HG03097 (cell line): ENCODE data around the gene LRRC8D.

Experiments
- ATAC-seq: cut with Tn5 transposase; IDR thresholded peaks from one replicate; pipeline ENCODE4 v1.9.1; 2021; ENCODE audit not compliant: unreplicated experiment, low FRiP score

The LRRC8D gene

DNA sequence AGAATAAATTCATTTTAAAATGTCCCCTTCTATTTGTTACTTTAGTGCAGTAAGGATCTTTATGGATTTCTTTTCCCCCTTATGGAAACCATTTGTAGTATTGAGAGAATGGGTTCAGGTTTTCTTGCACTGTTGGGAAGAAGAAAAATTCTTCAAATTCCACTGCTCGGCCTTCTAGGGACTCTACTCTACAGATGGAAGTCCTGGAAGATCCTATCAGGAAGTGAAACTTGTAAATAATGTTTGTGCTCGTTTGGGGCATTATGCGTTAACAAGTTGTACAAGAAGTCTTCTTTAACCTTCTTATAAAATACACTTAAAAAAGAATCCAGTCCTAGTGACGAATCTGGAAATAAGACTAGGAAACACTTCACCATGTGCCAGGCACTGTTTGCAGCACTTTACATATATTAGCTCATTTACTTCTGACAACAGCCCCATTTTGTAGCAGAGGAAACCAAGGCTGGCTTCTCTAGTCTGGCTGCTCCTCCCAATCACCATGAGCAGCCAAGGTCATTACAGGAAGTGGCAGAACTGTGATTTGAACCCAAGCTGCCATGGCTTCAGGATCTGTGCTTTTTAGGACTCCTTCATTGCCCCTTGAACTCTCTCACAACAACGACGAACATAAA, 11.8 kb downstream of the LRRC8D start:
- no peak for ATAC-seq

DNA sequence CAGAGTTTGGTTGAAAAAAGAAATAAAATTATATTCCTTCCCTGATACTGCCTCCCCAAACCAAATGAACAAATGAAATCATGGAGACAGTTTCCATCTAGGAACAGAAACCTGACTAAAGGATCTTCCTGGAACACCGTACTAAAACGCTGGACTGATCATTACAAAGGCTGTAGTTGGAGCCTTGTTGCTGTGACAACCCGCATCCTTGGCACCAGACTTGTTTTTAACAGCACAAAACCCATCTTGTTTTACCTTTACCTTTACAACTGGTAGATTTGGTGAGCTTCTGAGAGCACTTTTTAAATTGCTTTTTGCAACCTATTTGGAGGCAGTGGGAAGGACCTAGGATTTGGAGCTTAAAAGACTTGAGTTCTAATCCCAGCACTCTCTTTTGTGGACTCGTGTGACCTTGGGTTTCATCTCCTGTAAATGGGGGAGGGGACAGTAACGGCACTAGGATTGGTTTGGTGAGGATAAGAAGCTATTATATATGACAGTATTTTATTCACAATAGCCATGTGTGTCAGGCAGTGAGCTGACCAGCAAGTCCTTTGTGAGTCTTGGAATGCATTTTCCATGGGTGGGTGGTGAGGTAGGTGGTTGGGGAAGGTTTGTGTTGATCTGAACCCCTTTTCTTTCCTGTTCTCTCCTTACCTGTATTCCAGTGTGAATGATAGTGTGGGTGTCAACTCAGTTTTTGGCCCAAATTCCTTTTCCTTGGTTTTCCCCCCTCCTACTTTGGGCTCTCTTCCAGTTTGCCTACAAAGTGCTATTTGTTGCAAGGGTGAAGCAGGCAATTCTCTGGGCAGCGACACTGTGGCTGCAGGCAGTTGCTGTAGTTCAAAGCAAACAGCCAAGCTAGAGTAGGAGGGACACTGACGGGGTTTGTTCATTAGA, 12.6 kb downstream of the LRRC8D start:
- no peak for ATAC-seq

DNA sequence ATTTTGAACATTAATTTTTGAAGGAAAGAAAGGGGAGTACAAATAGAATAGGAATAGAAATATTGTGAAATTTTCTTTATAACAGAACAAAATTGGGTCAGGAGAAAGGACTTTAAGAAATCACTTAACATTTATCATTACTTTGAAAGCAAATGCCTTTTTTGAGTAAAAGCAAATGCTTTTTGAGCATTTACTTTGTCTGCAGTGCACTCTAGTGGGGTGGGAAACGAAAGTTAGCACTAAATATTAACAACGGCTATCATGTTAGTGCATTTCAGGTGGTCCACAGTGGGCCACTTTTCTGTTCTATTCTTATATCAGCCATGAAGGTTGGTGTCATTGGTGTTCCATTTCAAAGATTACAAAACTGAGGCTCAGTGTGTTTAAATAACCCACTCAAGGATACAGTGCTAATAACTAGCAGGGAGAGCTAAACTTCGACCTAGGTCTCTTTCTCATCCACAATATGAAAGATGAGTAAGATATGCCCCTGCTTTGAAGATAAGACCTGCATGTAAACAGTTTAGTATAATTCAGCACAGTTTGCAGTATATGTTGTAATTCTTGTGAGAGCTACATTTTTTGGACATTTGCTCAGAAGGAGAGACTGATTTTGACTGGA, 13.4 kb downstream of the LRRC8D start:
- ATAC-seq = no peak

DNA sequence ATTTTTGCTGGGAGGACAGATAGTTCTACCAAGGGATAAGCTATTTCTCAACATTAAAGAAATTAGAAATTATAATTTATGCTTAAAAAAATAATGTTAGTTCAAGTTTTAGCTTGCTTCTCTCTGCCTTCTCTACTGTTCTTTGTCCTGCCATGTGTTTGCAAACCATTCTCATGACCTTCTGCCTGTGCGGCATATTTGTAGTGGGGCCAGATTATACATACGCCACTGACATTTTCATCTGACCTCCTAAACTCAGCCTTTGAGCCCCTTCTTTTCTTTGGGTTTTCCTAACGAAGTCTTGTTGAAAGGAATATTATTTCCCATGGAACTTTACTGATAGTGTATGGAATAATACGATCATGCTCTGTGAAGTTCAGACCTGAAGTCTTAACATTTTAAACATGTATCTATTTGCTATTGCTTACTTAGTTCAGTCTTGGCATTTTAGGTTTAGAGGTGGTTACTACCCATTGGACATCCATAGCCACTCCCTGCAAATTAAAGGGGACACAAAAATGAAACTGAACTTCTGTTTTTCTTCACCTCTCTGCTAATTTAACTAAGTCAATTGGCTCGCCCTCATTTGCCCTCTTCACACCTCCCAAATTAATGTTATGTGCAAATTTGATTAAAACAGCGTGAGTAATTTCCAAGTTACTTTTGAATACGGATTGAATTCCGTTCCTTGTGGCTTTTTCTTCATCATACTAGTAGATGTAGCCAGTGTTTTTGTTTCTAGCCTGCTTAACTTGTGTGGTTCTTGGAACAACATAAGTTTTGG, 15.6 kb downstream of the LRRC8D start:
- no peak for ATAC-seq

DNA sequence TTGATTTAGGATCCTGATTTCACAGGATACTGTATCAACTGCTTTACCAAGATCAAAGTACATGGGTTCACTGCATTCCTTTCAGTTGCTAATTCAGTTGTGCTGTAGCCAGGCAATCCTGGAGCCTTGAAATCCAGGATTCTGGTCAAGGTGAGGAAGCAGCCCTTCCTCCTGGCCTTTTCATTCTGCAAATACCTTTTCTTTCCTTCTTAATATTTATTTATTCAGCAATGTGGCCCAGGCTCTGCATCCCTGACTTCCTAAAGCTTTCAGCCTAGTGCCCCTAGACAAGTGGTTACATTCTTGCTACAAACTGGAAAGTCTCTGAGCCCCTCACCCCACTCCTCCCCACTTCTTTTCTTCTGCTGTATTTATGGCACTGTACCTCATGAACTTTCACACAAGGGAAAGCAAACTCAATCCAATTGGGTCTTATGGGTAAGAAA, 16.2 kb downstream of the LRRC8D start:
- no peak for ATAC-seq

DNA sequence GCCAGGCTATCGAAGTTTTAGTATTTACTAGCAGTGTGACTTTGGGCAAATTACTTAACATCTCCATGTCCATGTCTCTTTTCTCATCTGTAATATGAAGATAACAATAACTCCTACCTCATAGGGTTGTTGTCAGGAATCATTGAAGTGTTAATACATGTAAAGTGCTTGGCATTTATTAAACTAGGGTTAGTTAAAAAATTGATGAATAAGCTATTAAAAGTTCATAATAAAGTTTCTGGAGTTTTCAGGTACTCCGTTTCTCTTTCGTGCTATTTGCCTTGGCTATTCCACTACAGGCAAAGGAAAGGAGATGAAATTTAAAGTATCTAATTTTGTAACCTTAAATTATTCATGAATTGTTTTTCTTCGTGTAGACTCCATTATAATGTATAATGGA, 16.7 kb downstream of the LRRC8D start:
- ATAC-seq = no peak

DNA sequence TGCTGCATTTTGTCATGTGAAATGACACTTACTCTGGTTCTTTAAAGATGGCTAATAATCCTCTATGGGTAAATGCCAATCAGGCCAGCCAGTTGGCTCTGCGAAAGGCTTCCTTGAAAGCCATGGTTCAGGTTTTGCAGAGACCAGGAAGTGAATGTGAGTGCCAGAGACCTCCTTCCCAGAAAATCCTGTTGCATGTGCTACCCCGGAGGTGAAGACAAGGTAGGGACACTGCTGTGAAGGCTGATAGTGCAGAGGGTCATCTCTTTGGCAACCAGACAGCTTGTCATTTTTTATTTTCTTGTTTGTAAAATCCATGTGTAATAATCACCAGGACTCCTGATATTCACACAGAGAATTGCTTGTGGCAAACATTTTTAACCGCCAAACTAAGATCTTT, 18.7 kb downstream of the LRRC8D start:
- no peak for ATAC-seq

DNA sequence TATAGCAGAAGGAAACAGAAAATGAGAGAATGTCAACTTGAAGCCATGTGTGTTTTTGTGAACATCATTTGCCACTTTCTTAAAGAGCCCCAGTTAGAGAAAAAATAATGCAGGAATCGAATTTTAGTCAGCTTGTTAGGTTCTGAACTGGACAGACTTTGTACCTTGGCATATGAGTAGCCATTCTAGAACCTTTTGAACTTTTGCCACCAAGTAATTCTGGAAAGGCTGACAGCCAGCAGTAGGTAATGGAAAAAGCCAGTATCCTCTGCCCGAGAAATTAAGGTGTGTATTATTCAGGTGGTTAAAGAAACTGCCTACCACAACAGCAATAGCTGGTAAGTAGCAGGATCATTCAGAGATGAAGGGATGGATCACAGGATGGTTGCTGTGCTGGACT, 20.7 kb downstream of the LRRC8D start:
- no peak for ATAC-seq

DNA sequence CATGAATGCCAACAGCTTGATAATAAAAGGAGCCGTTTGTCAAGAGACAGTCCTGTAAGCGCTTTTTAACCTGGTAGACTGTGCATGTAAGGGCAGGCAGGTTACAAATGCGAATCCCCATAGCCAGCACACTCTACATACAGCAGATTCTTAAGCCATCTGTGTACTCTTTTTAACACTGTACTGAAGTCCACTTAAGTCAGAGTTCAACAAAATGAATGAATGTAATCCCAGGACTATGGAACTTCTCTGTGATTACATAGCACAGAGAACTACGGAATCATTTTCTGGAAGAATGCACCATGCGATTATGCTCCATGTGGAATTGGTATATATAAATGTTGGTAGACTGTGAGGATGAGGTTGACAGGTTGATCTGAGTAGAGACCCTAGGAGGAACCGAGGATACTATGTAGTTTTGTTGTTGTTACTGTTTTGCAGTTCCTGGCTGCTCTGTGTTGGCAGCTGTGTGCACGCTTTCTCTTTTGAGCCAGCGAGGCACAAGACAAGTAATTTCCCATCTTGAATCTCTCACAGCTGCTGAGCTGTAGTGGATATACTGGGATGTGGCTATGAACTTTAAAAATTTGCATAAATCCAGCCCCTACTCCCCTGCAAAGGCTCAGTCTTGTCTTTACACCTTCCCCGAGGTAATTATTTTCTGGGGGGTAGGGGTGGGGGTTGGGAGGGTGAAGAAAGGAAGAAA, 21.9 kb downstream of the LRRC8D start:
- peak; percentile 44 for ATAC-seq

DNA sequence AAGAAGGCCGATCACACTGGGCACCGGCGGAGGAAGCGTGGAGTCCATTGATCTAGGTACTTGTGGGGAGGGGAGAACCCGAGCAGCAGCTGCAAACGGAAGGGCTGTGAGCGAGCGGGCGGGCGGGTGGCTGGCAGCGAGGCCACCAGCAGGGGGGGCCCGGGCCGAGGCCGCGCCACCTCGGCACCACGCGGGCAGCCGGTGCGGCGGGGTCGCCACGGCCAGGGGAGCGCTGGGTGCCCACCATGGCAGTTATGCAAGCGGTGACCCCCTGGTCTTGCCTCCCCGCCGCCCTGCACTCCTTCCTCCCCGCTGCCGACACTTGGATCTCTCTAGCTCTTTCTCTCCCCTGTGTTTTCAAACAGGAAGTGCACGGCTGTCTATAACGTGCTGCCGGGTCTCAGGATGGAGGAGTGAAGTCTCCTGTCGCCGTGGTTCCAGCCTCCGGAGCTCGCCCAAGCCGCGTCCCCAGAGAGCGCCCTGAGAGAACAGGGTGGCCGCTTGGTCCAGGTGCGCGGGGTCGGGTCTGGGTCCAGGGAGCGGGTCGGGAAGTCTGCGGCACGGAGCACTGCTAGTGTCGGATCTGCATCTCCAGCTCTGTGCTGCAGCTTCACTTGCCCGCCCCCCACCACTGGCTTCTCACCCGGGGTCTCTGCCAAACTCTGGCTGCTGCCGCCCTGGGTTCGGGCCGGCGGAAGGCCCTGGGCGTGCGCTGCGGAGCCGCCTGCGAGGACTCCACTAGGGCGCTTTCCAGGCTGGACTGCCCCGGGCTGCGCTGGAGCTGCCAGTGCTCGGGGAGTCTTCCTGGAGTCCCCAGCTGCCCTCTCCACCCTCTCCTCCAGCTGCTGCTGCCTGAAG, 22.7 kb downstream of the LRRC8D start:
- ATAC-seq = peak; percentile 80

DNA sequence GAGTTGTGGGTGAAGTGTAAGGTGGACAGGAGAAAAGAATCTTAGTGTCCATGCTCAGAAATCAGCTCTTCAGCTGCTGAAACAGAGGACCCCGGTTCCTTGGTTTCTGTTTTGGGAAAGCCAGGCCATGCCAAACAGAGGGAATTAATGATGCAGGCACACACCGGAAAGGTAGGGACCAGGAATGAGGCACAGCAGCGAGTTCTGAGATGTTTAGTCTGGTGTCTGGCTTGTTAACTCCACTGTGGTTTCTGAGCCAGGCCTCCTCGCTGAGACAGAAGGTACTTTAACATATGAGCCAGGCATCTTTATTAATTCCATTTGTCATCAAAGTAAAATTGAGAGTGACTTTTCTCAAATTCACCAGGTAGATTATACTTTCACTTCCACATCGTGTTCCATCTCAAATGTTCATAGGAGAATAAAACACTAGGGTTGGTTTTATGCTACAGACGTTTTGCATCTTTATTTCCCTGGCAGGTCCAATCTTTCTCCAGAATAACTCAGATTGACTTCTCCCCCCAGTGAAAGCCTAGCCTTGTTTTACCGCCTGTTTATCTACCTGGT, 23.5 kb downstream of the LRRC8D start:
- ATAC-seq = no peak

DNA sequence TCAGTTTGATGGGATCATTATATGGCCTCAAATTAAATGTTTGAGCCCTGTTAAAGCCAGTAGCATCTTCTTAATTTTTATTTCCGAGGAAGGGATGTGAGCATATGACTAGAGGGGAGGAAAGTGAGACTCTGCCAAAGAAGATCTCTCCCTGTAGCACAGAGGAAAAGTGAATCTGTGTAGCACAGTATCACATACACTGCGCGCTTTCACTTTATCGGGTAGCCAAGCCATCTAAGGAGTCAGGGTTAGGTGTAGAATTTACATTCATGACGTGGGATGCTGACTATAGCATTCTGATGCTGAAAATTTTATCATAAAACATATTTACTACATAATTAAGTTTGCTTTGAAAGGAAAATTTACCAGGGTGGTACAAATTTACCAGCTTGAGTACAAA, 24.0 kb downstream of the LRRC8D start:
- ATAC-seq = no peak

DNA sequence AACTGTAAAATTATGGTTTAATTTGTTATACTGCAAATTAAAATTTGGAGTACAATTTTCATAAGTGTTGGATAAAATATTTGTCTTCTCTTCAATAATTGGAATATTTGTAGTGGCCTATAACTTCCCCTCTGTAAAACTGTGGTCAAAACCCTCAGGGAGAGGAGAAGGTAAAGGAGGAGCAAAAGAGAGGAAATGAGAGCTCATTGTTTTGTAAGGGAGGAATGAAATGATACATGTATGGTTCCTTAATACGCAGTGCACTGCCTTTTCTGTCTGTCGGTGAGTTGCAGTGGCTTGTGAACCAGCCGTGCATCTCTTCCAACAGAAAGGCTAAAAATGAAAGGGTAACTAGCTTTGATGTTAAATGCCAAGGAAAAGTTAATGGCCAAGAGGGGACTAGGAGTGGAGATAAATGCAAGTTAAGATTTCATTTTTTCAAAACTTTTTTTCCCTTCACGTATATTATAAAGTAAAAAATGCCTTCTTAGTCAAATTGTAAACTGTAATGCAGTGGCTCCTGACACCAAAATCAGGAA, 26.4 kb downstream of the LRRC8D start:
- ATAC-seq = no peak

DNA sequence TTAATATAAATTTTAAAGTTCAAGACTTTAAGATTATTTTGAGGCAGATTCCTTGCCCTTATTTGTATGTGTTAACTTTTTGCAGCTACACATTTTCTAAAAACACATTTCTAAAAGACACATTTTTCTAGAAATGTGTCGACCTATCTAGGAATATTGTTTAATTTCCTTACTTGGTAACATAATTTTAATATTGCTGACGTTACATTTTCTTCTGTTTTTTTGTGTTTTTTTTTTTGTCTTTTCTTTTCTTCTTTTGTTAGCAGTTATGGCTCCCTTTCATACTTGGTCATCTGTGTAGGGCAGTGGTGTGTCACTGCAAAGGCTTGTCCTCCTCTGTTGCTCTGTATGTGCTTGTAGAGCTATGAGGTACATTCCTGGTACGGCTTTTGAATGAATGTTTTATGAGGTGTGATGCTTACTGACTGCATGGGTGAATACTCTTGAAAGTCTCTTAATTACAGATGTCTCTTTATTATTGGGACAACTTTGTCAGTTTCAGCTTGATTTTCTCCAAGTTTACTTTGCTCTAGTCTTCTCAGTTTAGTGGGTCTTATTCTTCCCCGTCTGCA, 30.1 kb downstream of the LRRC8D start:
- ATAC-seq = no peak

DNA sequence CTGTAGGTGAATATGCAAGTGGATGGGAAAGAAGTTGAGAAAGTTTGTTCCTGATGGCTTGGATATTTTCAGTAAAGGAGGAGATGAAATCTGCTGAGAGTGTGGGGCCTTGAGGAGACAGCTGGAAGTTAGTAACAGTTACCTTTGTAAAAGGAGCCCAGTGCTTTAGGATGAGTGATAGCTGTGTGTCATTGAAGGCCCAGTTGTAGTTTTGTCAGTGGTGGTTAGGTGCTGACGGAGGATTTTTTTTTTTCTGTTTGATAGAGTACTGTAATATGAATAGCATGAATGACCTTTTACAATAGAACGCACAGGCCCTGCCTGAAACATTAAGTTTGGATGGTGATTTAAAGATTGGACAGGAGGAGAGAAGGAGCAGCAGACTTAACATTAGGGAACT, 33.3 kb downstream of the LRRC8D start:
- ATAC-seq = no peak

DNA sequence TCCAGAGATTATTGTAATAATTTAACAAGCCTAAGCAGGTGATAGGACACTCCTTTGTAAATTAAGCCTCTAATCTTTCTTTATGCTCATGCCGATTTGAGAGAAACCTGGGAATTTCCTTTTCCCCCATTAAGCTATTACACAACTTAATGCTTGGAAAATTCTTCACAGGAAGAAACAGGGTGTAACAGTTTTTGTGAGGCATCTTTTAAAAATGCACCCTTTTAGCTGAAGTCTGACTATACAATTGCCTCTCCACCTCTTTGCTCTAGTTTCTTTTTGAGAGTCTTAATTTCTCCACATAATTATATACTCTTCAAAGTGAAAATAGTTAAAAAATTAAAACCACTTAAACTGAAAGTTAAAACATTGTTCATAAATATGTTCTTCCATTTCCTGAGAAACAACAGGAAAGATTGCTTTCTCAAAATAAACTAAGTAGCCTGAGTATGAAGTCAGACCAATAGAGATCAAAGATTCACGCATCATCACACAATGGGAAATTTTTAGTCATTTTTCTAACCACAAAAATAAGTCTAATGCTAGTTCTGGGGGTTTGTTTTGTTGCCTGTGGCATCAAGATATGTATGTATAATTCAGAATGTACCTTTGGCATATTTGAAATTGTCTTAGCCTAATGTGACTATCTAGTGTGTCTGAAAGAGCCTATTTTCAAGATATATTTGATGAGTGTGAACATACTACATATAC, 34.7 kb downstream of the LRRC8D start:
- no peak for ATAC-seq

DNA sequence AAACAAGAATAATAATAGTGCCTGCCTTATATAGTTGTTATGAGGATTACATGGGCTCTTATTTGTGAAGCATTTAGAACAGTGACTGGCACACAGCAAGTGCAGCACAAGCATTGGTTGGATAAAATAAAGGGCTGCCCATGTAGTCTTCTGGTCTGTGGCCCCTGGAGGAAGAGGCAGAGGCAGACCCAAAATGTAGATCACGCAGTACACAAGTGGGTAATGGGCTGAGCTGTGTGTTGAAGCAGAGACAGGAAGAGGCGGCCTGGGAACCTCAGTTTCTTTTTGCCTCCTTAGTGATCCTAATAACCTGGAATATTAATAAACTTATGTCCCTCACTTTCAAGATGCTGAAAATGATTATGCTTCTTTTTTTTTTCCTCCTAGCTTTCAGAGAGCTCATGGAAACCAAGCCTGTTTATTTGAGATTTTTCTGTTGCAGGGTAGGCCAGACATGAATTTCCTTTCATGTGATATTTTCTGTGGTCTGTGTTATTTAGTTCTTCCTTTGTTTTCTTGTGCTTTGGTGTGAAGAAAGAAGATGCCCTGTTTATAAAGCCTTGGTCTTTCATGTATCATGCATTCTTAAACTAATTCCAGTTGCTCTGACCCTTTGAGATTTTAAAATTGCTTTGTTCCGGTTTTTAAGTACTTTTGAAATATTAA, 42.5 kb downstream of the LRRC8D start:
- no peak for ATAC-seq
